CD4-positive, alpha-beta T cell treated with Interleukin-10 for 1 hour (primary cell): Measurements from ENCODE around the gene NT5C3A.

ENCODE experiments used
- DNase-seq: peaks from one replicate; pipeline ENCODE4 v3.0.0-alpha.2; 2020

NT5C3A gene

DNA sequence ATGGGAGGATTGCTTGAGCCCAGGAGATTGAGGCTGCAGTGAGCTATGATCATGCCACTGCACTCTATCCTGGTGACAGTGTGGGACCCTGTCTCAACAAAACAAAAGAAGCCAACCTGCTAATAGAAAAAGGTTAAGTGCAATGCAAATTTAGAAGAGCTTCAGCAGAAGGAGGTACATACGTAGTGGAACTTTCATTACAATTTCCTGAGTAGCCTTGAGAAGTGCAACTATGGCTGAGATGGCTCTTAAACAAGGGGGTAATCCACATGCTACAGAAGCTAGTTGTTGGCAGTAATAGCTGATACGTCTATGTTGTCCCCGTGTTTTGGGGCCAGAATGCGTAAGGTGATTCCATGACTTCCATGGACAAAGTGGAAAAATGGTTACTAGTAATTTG is 10.7 kb upstream of the NT5C3A start:
- no peak for DNase-seq

GRCh38 chr7:33072471-33072870 is 9.9 kb upstream of the NT5C3A start:
- no peak for DNase-seq

DNA sequence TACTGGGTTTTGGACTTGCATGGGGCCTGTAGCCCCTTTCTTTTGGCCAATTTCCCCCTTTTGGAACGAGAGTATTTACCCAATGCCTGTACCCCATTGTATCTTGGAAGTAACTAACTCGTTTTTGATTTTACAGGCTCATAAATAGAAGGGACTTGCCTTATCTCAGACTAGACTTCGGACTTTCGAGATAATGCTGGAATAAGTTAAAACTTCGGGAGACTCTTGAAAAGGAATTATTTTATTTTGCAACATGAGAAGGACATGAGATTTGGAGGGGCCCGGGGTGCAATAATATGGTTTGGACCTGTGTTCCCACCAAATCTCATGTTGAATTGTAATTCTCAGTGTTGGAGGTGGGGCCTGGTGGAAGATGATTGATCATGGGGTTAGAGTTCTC is 8.3 kb upstream of the NT5C3A start:
- DNase-seq = no peak

GRCh38 chr7:33070277-33070676 is 7.7 kb upstream of the NT5C3A start:
- no peak for DNase-seq

DNA sequence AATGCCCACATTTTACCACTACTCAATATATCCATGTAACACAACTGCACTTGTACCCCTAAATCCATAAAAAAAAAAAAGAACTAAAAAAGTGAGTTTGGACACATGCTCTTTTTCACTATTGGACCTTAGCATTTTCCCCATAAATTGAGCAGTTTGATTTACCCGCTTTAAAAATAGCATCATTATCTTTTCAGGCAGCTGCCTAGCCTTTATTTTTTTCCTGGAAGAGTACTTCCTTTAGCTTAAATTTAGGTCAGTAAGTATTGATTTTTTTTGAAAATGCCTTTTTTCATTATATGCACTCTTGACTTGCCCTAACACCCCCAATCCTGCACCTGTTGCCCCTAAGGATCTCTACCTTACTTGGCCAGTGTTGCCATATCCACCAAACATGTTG is 5.3 kb upstream of the NT5C3A start:
- DNase-seq = no peak

- no peak for DNase-seq
These were observed 4.2 kb upstream of the NT5C3A start for GRCh38 chr7:33066771-33067170.

DNA sequence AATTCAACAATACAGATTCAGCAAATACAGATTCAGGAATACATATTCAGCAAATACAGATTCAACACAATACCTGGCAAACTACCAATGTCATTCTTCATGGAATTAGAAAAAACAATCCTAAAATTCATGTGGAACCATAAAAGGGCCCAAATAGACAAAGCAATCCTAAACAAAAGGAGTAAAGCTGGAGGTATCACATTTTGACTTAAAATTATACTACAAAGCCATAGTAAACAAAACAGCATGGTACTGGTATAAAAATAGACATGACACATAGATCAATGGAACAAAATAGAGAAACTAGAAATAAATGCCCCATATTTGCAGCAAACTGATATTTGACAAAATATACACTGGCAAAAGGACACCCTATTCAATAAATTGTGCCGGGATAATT is 3.4 kb upstream of the NT5C3A start:
- DNase-seq = no peak

GRCh38 chr7:33062782-33063443 is 337 bp upstream of the NT5C3A start:
- DNase-seq = peak; percentile 93

DNA sequence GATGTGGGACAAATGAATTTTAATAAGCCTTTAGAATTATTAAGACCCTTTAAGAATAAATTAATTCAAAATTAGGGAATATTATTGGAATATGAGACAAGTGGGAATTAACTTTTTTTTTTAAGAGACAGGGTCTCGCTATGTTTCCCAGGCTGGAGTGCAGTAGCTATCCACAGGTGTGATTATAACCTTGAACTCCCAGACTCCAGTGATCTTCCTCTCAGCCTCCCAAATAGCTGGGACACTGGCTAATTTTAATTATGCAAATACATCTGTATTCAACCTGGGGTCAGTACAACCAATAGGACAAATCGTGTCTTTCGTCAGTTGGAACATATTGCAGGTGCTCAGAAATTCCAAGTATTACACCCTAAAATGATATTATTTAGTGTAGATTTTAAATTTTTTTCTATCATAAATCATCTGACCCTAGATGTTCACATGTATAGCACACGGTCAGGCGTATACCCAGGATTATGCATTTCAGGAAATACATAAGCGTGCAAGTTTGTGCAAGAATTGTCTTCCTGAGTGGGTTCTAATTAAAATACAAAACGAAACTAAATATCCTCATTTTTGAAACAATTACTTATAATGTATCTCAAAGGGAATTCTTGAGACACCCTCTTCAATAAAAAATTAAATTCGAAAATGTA is 1.2 kb downstream of the NT5C3A start:
- DNase-seq = no peak

- DNase-seq = no peak
These were observed 2.9 kb downstream of the NT5C3A start for GRCh38 chr7:33059635-33060034.

- DNase-seq = no peak
These were observed 7.4 kb downstream of the NT5C3A start for GRCh38 chr7:33055158-33055557.

GRCh38 chr7:33054261-33054964 is 8.2 kb downstream of the NT5C3A start:
- peak; percentile 48 for DNase-seq

- DNase-seq = no peak
These were observed 8.9 kb downstream of the NT5C3A start for GRCh38 chr7:33053721-33054120.

DNA sequence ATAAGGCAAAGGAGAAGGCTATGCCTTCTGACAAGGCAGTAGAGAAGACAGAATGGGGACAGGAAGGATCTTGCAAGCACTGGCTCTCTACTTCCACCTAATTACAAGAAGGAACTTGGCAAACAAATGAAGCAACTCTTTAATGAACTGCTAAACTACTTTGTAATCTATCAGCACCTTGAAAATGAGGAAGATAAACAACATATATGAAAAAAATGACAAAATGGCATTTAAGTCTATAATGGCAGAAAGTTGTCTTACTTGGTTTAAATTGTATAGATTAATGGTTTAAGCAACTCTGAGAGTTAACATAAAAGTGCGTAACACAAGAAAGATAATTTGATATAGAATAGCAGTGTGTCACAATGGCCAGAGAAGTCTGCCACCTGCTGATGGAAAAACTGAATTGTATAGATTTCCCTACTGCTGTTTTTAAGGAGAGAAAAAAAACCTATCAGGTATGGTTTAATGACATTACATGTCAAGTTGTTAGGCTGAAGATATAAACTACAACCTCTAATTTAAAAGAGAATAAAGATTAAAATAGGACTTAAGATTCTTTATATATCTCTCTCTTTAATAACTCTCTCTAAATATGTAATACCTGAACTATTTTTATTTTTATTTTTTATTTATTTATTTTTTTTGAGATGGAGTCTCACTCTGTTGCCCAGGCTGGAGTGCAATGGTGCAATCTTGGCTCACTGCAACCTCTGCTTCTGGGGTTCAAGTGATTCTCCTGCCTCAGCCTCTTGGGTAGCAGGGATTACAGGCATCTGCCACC is 11.8 kb downstream of the NT5C3A start:
- peak; percentile 68 for DNase-seq

DNA sequence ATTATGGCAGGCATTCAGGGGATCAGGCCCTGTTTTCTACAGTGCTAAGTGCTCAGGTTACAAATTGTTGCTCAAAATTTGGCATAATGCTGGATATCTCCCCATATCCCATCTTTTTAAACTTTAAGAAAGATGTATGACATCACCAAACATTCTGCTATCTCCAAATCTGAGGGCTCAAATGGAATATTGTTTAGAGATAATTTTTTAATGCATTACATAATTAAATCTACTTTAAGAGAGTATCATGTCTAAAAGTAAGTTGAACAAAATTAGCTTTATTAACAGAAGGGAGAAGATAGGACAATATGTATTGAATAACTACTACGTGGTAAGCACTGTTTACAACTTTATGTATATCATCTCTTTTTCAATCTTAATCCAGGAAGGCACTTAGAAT is 13.9 kb downstream of the NT5C3A start:
- no peak for DNase-seq

DNA sequence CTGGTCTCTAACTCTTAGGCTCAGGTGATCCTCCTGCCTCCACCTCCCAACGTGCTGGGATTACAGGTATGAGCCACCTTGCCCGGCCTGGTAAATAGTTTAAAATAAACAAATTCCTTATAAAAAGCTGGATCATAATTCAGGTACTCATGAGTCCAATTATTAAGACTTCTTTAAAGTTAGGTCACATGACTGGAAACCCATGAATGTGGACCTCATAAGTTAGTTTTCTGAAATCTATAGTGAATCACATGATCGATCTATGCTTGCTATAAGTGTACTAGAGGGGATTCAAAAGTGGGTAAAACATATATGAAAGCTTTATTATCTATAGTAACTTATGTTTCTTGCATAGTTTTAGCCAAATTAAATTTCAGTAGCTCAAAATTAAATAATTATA is 14.3 kb downstream of the NT5C3A start:
- no peak for DNase-seq

DNA sequence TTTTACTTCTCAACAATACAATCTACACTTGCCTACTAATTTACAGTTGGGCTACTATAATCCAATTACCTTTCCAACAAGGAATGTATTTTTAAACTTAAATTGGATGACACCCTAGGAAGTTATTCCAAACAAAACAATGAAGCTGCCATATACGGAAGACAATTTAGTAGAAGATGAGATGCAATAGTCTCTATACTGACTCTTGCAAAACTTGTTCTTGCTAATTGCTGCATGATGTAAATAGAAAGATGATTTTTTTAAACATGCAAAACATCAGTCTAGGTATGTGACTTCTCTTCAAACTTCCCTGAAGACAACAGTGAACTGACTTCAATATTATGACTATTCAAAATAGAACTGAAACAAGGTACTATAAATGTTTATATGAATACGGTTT is 17.6 kb downstream of the NT5C3A start:
- no peak for DNase-seq

GRCh38 chr7:33044401-33044718 is 18.2 kb downstream of the NT5C3A start:
- DNase-seq = no peak

DNA sequence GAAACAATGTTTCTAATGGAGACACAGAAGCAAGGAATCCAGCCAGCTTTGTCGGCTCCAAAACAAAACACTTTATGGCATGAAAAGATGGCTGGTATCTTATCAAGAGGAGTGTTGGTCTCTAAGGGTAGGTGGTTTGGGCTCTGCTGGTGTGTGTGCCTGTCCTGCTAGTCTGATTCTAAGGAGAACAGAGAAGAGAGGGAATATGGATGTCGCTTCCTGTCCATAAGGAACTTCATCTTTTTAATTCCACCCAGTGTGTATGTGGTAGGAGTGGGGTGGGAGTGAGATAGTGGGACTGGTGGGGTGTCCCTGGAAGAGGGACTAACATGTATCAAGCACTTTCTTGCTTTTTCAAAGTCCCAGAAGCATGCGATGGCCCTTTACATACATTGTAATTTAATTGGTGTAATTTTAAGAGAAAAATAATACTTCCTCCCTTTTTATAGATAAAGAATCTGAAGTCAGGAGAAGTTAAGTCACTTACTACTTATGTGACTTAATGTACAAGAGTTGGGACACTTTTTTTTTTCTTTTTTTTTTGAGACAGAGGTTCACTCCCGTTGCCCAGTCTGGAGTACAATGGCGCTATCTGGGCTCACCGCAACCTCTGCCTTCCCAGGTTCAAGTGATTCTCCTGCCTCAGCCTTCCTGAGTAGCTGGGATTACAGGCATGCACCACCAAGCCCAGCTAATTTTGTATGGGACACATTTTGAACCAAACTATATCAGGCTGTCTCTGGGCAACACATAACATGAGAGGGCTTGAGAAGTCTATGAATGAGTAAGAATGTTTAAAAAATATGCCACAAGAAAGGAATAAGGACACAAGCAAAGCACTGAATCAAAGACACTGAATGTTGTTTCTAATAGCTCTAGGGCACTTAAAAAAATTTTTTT is 18.8 kb downstream of the NT5C3A start:
- no peak for DNase-seq

GRCh38 chr7:33041631-33042428 is 20.7 kb downstream of the NT5C3A start:
- no peak for DNase-seq

GRCh38 chr7:33040803-33041516 is 21.6 kb downstream of the NT5C3A start:
- DNase-seq = peak; percentile 83
